Measurements from ENCODE around the gene PCDH19. TPM values are rescaled to one million over a fixed set of nuclear protein-coding genes. Genes with fewer than 3 reads are reported as not detected.

The PCDH19 gene
- total and polyA plus RNA-seq, 10 of the 15 experiments (the other 5 are each of a cell fraction or from before 2014, with no cell fraction given): 0.01 TPM; not detected in 9

GRCh38 chrX:100363896-100364295, 46.2 kb downstream of the PCDH19 start (continued):
- TF ChIP-seq, protein P1, sequence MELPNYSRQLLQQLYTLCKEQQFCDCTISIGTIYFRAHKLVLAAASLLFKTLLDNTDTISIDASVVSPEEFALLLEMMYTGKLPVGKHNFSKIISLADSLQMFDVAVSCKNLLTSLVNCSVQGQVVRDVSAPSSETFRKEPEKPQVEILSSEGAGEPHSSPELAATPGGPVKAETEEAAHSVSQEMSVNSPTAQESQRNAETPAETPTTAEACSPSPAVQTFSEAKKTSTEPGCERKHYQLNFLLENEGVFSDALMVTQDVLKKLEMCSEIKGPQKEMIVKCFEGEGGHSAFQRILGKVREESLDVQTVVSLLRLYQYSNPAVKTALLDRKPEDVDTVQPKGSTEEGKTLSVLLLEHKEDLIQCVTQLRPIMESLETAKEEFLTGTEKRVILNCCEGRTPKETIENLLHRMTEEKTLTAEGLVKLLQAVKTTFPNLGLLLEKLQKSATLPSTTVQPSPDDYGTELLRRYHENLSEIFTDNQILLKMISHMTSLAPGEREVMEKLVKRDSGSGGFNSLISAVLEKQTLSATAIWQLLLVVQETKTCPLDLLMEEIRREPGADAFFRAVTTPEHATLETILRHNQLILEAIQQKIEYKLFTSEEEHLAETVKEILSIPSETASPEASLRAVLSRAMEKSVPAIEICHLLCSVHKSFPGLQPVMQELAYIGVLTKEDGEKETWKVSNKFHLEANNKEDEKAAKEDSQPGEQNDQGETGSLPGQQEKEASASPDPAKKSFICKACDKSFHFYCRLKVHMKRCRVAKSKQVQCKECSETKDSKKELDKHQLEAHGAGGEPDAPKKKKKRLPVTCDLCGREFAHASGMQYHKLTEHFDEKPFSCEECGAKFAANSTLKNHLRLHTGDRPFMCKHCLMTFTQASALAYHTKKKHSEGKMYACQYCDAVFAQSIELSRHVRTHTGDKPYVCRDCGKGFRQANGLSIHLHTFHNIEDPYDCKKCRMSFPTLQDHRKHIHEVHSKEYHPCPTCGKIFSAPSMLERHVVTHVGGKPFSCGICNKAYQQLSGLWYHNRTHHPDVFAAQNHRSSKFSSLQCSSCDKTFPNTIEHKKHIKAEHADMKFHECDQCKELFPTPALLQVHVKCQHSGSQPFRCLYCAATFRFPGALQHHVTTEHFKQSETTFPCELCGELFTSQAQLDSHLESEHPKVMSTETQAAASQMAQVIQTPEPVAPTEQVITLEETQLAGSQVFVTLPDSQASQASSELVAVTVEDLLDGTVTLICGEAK (IDR thresholded peaks at IDR 0.05; ENCODE audit: borderline replicate concordance): no peak

GRCh38 chrX:100358766-100359165, 51.3 kb downstream of the PCDH19 start:
- Histone ChIP-seq H3K4me1 (ENCODE audit: control insufficient read depth, insufficient read depth, low read length) (no peaks in the 10 kb centered on the region), H2AFZ (ENCODE audit: control insufficient read depth, low read depth, low read length) (no peak overlapping the region), H3K9me3 (replicated peaks; ENCODE audit: control insufficient read depth, insufficient read depth, low read length) (no peaks in the 10 kb centered on the region), H3K4me3 (no peak overlapping the region), H3K27ac (ENCODE audit: control insufficient read depth, insufficient read depth) (no peak overlapping the region), H3K9ac (ENCODE audit: control insufficient read depth, insufficient read depth, low read length) (no peak overlapping the region), H3K36me3 (ENCODE audit: control insufficient read depth in 2 of 2, insufficient read depth in 2 of 2, low read length in 1 of 2) (no peaks in the 10 kb centered on the region), H4K20me1 (ENCODE audit: control insufficient read depth, insufficient read depth) (no peaks in the 10 kb centered on the region), H3K4me2 (ENCODE audit: control insufficient read depth, insufficient read depth) (no peak overlapping the region), H3K79me2 (ENCODE audit: control insufficient read depth, insufficient read depth, low read length) (no peaks in the 10 kb centered on the region), H3K27me3 (replicated peaks in 1 of 2; ENCODE audit: control insufficient read depth in 2 of 2, insufficient read depth in 2 of 2, low read length in 1 of 2) (no peaks in the 10 kb centered on the region)
- POLR2A ChIA-PET: no interaction called here
- intact Hi-C loops (cut with micrococcal nuclease; ENCODE audit: unreplicated experiment) (no loop called here), in situ Hi-C loops (cut with MboI) (no loop called here)
- SMC1A ChIA-PET (ENCODE audit: uncharacterized antibody, unreplicated experiment): no interaction called here
- CTCF ChIA-PET: no interaction called here
- DNase-seq (ENCODE audit: low read depth, low spot score) (no peak), FAIRE-seq (no peak), ATAC-seq (no peak)
- 32% methylated on average over 3 of the region's 3 CpGs for WGBS (ENCODE audit: insufficient coverage, insufficient replicate concordance, low lambda C conversion rate, missing lambda C conversion rate)
- no TSS peak for BruUV-seq (replicated peaks)
- no peak for TF ChIP-seq EED (IDR thresholded peaks at IDR 0.05; ENCODE audit: low read depth)
- TF ChIP-seq, protein P2, sequence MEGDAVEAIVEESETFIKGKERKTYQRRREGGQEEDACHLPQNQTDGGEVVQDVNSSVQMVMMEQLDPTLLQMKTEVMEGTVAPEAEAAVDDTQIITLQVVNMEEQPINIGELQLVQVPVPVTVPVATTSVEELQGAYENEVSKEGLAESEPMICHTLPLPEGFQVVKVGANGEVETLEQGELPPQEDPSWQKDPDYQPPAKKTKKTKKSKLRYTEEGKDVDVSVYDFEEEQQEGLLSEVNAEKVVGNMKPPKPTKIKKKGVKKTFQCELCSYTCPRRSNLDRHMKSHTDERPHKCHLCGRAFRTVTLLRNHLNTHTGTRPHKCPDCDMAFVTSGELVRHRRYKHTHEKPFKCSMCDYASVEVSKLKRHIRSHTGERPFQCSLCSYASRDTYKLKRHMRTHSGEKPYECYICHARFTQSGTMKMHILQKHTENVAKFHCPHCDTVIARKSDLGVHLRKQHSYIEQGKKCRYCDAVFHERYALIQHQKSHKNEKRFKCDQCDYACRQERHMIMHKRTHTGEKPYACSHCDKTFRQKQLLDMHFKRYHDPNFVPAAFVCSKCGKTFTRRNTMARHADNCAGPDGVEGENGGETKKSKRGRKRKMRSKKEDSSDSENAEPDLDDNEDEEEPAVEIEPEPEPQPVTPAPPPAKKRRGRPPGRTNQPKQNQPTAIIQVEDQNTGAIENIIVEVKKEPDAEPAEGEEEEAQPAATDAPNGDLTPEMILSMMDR (IDR thresholded peaks at IDR 0.05 in 2 of 3, conservative IDR thresholded peaks at IDR 0.05 in 1 of 3; ENCODE audit: control insufficient read depth in 2 of 3, extremely low read depth in 1 of 3, insufficient read depth in 1 of 3, low read depth in 3 of 3, low read length in 3 of 3): no peak
- TF ChIP-seq NR2C2 (IDR thresholded peaks at IDR 0.05; ENCODE audit: borderline replicate concordance, control insufficient read depth, insufficient read length, low read depth): no peak
- no peak for TF ChIP-seq PBX3 (IDR thresholded peaks at IDR 0.05; ENCODE audit: insufficient replicate concordance, low read depth, low read length)
- no peak for TF ChIP-seq CBX3 (IDR thresholded peaks at IDR 0.05; ENCODE audit: borderline replicate concordance, low read depth)
- no peak for TF ChIP-seq DPF2 (IDR thresholded peaks at IDR 0.05)
- RAD21 ChIA-PET (ENCODE audit: unreplicated experiment): no interaction called here

All from GM12878 (cell line).